A549 (cell line): ENCODE measurements around the gene DSCAM.

Experiments used
- CEBPB ChIP-seq, 2 experiments: fragments of >200 bp in 1 of 2; sonication (Bioruptor Twin) in 1 of 2; formaldehyde crosslinking in 1 of 2; IDR thresholded peaks; 2 replicates each; pipeline ENCODE4 v1.6.1; 2012 to 2016
- CTCF ChIP-seq: fragments of >200 bp; sonication (Bioruptor Twin); formaldehyde crosslinking; IDR thresholded peaks from 3 replicates; pipeline ENCODE4 v1.5.1; 2016
- EP300 ChIP-seq, 2 experiments: fragments of >200 bp; sonication (Bioruptor Twin); formaldehyde crosslinking; IDR thresholded peaks; 2 replicates in 1 of 2; 3 replicates in 1 of 2; pipeline ENCODE4 v1.6.1; 2016 to 2017
- GATA3 ChIP-seq: IDR thresholded peaks from 2 replicates; pipeline ENCODE4 v1.6.1; 2012; ENCODE audit warnings: borderline replicate concordance
- JUN ChIP-seq, 2 experiments: fragments of >200 bp; sonication (Bioruptor Twin); formaldehyde crosslinking; IDR thresholded peaks; 2 replicates in 1 of 2; 3 replicates in 1 of 2; pipeline ENCODE4 v1.6.1; 2016 to 2017
- MAFK ChIP-seq: fragments of 450-650 bp; IDR thresholded peaks from 2 replicates; pipeline ENCODE4 v1.6.1; 2014; ENCODE audit not compliant: partially characterized antibody
- MYC ChIP-seq: IDR thresholded peaks from 2 replicates; pipeline ENCODE4 v1.6.1; 2012; ENCODE audit warnings: mild to moderate bottlenecking, inconsistent platforms, low read length, improper control_type of control experiment, borderline replicate concordance
- POLR2A ChIP-seq: IDR thresholded peaks from 2 replicates; pipeline ENCODE4 v1.6.1; 2012; ENCODE audit warnings: mild to moderate bottlenecking, low read length
- RAD21 ChIP-seq, 2 experiments: fragments of >200 bp in 1 of 2; sonication (Bioruptor Twin) in 1 of 2; formaldehyde crosslinking in 1 of 2; IDR thresholded peaks in 1 of 2; conservative IDR thresholded peaks in 1 of 2; 2 replicates in 1 of 2; 3 replicates in 1 of 2; pipeline ENCODE4 v1.6.1; 2012 to 2018; ENCODE audit warnings: inconsistent platforms in 1 of 2
- RCOR1 ChIP-seq: fragments of 150-350 bp; IDR thresholded peaks from 2 replicates; pipeline ENCODE4 v1.6.1; 2014; ENCODE audit warnings: antibody characterized with exemption, low read length, low read depth
- REST ChIP-seq: fragments of 200-600 bp; sonication (generic); IDR thresholded peaks from 2 replicates; pipeline ENCODE4 v1.6.1; 2016; ENCODE audit warnings: antibody characterized with exemption, mild to moderate bottlenecking, moderate library complexity
- TP53 ChIP-seq: fragments of 250-450 bp; sonication (Bioruptor Pico); IDR thresholded peaks from 2 replicates; pipeline ENCODE4 v1.5.0; 2021; ENCODE audit warnings: mild to moderate bottlenecking, moderate library complexity
- TF ChIP-seq, protein P1 (sequence below): IDR thresholded peaks from 2 replicates; pipeline ENCODE4 v1.6.1; 2012
- TF ChIP-seq, protein P2 (sequence below): fragments of 150-350 bp; IDR thresholded peaks from 2 replicates; pipeline ENCODE4 v1.6.1; 2014; ENCODE audit warnings: low read depth, mild to moderate bottlenecking, low read length

- TF ChIP-seq REST (no peak), RAD21 (conservative IDR thresholded peaks at IDR 0.05 in 1 of 2, IDR thresholded peaks at IDR 0.05 in 1 of 2) (no peak), JUN (IDR thresholded peaks at IDR 0.05) (no peak), POLR2A (no peak), CTCF (no peak), MAFK (no peak), RCOR1 (no peak), TP53 (CRISPR knock-in tag) (no peak), EP300 (IDR thresholded peaks at IDR 0.05) (no peak), CEBPB (IDR thresholded peaks at IDR 0.05) (no peak), MYC (no peak), GATA3 (no peak)
- TF ChIP-seq, protein P1, sequence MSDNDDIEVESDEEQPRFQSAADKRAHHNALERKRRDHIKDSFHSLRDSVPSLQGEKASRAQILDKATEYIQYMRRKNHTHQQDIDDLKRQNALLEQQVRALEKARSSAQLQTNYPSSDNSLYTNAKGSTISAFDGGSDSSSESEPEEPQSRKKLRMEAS, result no peak
- TF ChIP-seq, protein P2, sequence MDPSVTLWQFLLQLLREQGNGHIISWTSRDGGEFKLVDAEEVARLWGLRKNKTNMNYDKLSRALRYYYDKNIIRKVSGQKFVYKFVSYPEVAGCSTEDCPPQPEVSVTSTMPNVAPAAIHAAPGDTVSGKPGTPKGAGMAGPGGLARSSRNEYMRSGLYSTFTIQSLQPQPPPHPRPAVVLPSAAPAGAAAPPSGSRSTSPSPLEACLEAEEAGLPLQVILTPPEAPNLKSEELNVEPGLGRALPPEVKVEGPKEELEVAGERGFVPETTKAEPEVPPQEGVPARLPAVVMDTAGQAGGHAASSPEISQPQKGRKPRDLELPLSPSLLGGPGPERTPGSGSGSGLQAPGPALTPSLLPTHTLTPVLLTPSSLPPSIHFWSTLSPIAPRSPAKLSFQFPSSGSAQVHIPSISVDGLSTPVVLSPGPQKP, result no peak
These were observed 157.1 kb downstream of the DSCAM start for GRCh38 chr21:40689840-40690360.
